Glutamatergic neuron (in vitro differentiated cells): ENCODE measurements around the gene IPO4. TPM values are rescaled to one million over a fixed set of nuclear protein-coding genes. Genes with fewer than 3 reads are reported as not detected.

Source experiments
- DNase-seq: peaks from one replicate; pipeline ENCODE4 v3.0.0; 2022
- H3K27ac Mint-ChIP-seq: one replicate; pipeline ENCODE4 v1.8.0; 2020; ENCODE audit warnings: mild to moderate bottlenecking, mixed read lengths, inconsistent platforms; ENCODE audit not compliant: unreplicated experiment
- H3K27me3 Mint-ChIP-seq: one replicate; pipeline ENCODE4 v1.8.0; 2020; ENCODE audit warnings: mild to moderate bottlenecking, moderate library complexity, mixed read lengths, inconsistent platforms; ENCODE audit not compliant: unreplicated experiment
- H3K36me3 Mint-ChIP-seq: one replicate; pipeline ENCODE4 v1.8.0; 2020; ENCODE audit warnings: mild to moderate bottlenecking, mixed read lengths, inconsistent platforms; ENCODE audit not compliant: unreplicated experiment
- H3K4me1 Mint-ChIP-seq: one replicate; pipeline ENCODE4 v1.8.0; 2020; ENCODE audit warnings: mild to moderate bottlenecking, low read depth, mixed read lengths, inconsistent platforms; ENCODE audit not compliant: unreplicated experiment
- H3K4me3 Mint-ChIP-seq: one replicate; pipeline ENCODE4 v1.8.0; 2020; ENCODE audit warnings: mild to moderate bottlenecking, mixed read lengths, inconsistent platforms; ENCODE audit not compliant: unreplicated experiment
- H3K9me3 Mint-ChIP-seq: one replicate; pipeline ENCODE4 v1.8.0; 2020; ENCODE audit warnings: mild to moderate bottlenecking, moderate library complexity, mixed read lengths, inconsistent platforms; ENCODE audit not compliant: unreplicated experiment
- total RNA-seq: library from RNA; stranded (reverse); fragmentation: NEBNext Ultra II Directional; extraction: Animal tissue kit (Norgen Biotek cat#: 25700); gene quantifications from one replicate; pipeline ENCODE4 v1.2.1, GENCODE V29; 2021; ENCODE audit not compliant: unreplicated experiment
- TF ChIP-seq, protein P1 (sequence below): fragments of 200-600 bp; sonication (generic); IDR thresholded peaks from one replicate; pipeline ENCODE4 v1.5.0; 2021; ENCODE audit not compliant: partially characterized antibody, unreplicated experiment

Gene IPO4
- total RNA-seq, 1 donor from 2014 or later: 25.5 TPM

DNA sequence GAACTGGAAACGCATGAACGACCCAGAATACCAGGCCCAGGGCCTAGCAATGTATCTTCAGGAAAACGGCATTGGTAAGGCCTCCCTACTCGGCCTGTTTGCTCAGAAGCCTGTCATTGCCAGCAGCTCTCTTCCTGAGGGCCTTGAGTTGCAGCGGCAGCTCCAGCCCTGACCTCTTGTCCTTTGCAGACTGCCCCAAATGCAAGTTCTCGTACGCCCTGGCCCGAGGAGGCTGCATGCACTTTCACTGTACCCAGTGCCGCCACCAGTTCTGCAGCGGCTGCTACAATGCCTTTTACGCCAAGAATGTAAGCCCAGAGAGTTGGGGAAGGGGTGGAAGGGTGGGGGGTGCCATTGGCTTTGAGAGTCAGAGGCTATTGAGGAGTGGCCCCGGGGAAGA lies 31.3 kb downstream of the IPO4 start:
- H3K9me3 Mint-ChIP-seq: peaks cover 4% of the 10 kb centered on the region
- H3K4me1 Mint-ChIP-seq: peaks cover 11% of the 10 kb centered on the region
- TF ChIP-seq, protein P1, sequence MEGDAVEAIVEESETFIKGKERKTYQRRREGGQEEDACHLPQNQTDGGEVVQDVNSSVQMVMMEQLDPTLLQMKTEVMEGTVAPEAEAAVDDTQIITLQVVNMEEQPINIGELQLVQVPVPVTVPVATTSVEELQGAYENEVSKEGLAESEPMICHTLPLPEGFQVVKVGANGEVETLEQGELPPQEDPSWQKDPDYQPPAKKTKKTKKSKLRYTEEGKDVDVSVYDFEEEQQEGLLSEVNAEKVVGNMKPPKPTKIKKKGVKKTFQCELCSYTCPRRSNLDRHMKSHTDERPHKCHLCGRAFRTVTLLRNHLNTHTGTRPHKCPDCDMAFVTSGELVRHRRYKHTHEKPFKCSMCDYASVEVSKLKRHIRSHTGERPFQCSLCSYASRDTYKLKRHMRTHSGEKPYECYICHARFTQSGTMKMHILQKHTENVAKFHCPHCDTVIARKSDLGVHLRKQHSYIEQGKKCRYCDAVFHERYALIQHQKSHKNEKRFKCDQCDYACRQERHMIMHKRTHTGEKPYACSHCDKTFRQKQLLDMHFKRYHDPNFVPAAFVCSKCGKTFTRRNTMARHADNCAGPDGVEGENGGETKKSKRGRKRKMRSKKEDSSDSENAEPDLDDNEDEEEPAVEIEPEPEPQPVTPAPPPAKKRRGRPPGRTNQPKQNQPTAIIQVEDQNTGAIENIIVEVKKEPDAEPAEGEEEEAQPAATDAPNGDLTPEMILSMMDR: no peak
- no peak overlapping the region for H3K4me3 Mint-ChIP-seq
- H3K36me3 Mint-ChIP-seq: peaks cover 5% of the 10 kb centered on the region
- no peak for DNase-seq
- peaks cover 5% of the 10 kb centered on the region for H3K27me3 Mint-ChIP-seq
- peak overlapping the region; percentile 20 for H3K27ac Mint-ChIP-seq

- TF ChIP-seq, protein P1: no peak
- Mint-ChIP-seq H3K27me3 (peaks cover 5% of the 10 kb centered on the region), H3K9me3 (peaks cover 4% of the 10 kb centered on the region), H3K4me3 (no peak overlapping the region), H3K4me1 (peaks cover 10% of the 10 kb centered on the region), H3K27ac (peak overlapping the region; percentile 20), H3K36me3 (peaks cover 5% of the 10 kb centered on the region)
- no peak for DNase-seq
Observed at GRCh38 chr14:24156840-24157239, 31.8 kb downstream of the IPO4 start.

DNA sequence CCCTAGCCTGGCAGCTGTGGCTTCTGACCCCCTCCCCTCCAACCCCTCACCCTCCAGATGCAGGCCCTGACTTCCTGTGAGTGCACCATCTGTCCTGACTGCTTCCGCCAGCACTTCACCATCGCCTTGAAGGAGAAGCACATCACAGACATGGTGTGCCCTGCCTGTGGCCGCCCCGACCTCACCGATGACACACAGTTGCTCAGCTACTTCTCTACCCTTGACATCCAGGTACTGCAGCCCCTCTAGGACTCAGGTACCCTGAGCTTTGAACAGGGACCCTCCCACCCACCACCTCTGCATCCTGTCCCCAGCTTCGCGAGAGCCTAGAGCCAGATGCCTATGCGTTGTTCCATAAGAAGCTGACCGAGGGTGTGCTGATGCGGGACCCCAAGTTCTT lies 33.5 kb downstream of the IPO4 start:
- peak overlapping the region; percentile 89 for H3K27ac Mint-ChIP-seq
- peaks cover 5% of the 10 kb centered on the region for H3K36me3 Mint-ChIP-seq
- H3K4me1 Mint-ChIP-seq: peaks cover 4% of the 10 kb centered on the region
- H3K4me3 Mint-ChIP-seq: no peak overlapping the region
- TF ChIP-seq, protein P1: no peak
- peaks cover 9% of the 10 kb centered on the region for H3K27me3 Mint-ChIP-seq
- peaks cover 4% of the 10 kb centered on the region for H3K9me3 Mint-ChIP-seq
- DNase-seq: no peak

DNA sequence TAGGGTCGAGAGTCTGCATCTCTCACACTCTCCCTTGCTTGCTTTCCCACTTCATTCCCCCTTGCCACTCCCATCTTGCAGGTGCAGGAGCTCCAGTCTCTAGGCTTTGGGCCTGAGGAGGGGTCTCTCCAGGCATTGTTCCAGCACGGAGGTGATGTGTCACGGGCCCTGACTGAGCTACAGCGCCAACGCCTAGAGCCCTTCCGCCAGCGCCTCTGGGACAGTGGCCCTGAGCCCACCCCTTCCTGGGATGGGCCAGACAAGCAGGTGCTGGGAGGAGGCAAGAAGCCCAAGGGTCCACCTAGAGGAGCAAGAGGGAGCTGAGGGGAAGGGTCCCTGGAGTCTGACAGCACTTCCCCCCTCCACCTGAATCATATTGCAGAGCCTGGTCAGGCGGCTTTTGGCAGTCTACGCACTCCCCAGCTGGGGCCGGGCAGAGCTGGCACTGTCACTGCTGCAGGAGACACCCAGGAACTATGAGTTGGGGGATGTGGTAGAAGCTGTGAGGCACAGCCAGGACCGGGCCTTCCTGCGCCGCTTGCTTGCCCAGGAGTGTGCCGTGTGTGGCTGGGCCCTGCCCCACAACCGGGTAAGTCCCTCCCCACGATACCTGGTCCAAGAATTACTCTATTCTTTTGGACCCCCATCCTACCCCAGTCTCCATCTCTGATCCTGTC lies 37.1 kb downstream of the IPO4 start:
- Mint-ChIP-seq H3K9me3 (peaks cover 4% of the 10 kb centered on the region), H3K36me3 (no peaks in the 10 kb centered on the region), H3K4me3 (no peak overlapping the region), H3K27ac (peak overlapping the region; percentile 33), H3K27me3 (peaks cover 7% of the 10 kb centered on the region), H3K4me1 (peaks cover 8% of the 10 kb centered on the region)
- no peak for DNase-seq
- TF ChIP-seq, protein P1: no peak

DNA sequence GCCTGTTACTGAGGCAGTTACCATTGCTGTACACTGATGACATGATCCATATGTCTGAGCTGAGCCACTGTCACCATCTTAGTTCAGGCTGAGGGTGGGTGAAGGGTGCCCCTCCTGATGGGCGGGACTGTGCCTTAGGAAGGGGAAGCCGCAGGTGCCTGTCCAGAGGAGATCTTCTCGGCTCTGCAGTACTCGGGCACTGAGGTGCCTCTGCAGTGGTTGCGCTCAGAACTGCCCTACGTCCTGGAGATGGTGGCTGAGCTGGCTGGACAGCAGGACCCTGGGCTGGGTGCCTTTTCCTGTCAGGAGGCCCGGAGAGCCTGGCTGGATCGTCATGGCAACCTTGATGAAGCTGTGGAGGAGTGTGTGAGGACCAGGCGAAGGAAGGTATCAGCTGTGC lies 37.6 kb downstream of the IPO4 start:
- Mint-ChIP-seq H3K9me3 (peaks cover 4% of the 10 kb centered on the region), H3K27ac (peak overlapping the region; percentile 43), H3K4me1 (peaks cover 10% of the 10 kb centered on the region), H3K36me3 (no peaks in the 10 kb centered on the region), H3K4me3 (no peak overlapping the region), H3K27me3 (peaks cover 7% of the 10 kb centered on the region)
- DNase-seq: no peak
- TF ChIP-seq, protein P1: no peak
